Activated T-cell treated with anti-CD3 and anti-CD28 coated beads for 48 hours (primary cell): ENCODE measurements around the gene GNAS.
"Not testable (repeated sequence)": the region's sequence is repeated elsewhere in the genome, so short reads cannot be mapped to it uniquely, and the experiment has no call there.

ENCODE experiments used
- DNase-seq: peaks from one replicate; pipeline ENCODE4 v3.0.0-alpha.2; 2020; ENCODE audit warnings: low read depth

GNAS gene

GRCh38 chr20:58932170-58932569, 79.7 kb downstream of the GNAS start:
- DNase-seq: no peak

- no peak for DNase-seq
These were observed 85.6 kb downstream of the GNAS start for GRCh38 chr20:58938078-58938477.

GRCh38 chr20:58938541-58938940, 86.0 kb downstream of the GNAS start:
- DNase-seq: no peak

GRCh38 chr20:58941471-58941870, 89.0 kb downstream of the GNAS start:
- no peak for DNase-seq

GRCh38 chr20:58942549-58942948, 90.0 kb downstream of the GNAS start:
- DNase-seq: no peak

- DNase-seq: no peak
These were observed 92.1 kb downstream of the GNAS start for GRCh38 chr20:58944610-58945009.

GRCh38 chr20:58945965-58946631, 93.6 kb downstream of the GNAS start:
- DNase-seq: no peak

- DNase-seq: not testable (repeated sequence)
These were observed 95.4 kb downstream of the GNAS start for GRCh38 chr20:58947797-58948388.

GRCh38 chr20:58950603-58951002, 98.1 kb downstream of the GNAS start:
- DNase-seq: no peak

- no peak for DNase-seq
These were observed 100.5 kb downstream of the GNAS start for GRCh38 chr20:58953050-58953449.

GRCh38 chr20:58956078-58956477, 103.6 kb downstream of the GNAS start:
- no peak for DNase-seq

- no peak for DNase-seq
These were observed 107.1 kb downstream of the GNAS start for GRCh38 chr20:58959652-58960051.
